Inflammatory macrophage (primary cell): ENCODE results near the gene RHAG.
"Not testable (repeated sequence)": the region's sequence is repeated elsewhere in the genome, so short reads cannot be mapped to it uniquely, and the experiment has no call there.

ENCODE experiments used
- DNase-seq, 2 donors: peaks; one replicate each; pipeline ENCODE4 v3.0.0-alpha.2; 2020 to 2022

RHAG gene

GRCh38 chr6:49635978-49636712, 494 bp downstream of the RHAG start:
- DNase-seq, result no peak

GRCh38 chr6:49635480-49635879, 1.2 kb downstream of the RHAG start:
- no peak for DNase-seq

- DNase-seq, result no peak
These were observed 1.8 kb downstream of the RHAG start for GRCh38 chr6:49634836-49635218.

- DNase-seq, result no peak
These were observed 2.4 kb downstream of the RHAG start for GRCh38 chr6:49634092-49634835.

GRCh38 chr6:49633541-49633940, 3.1 kb downstream of the RHAG start:
- DNase-seq, result no peak

- DNase-seq, result no peak
These were observed 3.9 kb downstream of the RHAG start for GRCh38 chr6:49632727-49633126.

GRCh38 chr6:49629485-49630088, 7.1 kb downstream of the RHAG start:
- not testable (repeated sequence) for DNase-seq

GRCh38 chr6:49626811-49627210, 9.8 kb downstream of the RHAG start:
- DNase-seq, result no peak

GRCh38 chr6:49618257-49618656, 18.4 kb downstream of the RHAG start:
- no peak for DNase-seq

GRCh38 chr6:49614144-49614543, 22.5 kb downstream of the RHAG start:
- not testable (repeated sequence) for DNase-seq

- DNase-seq, result no peak
These were observed 27.4 kb downstream of the RHAG start for GRCh38 chr6:49609285-49609684.

GRCh38 chr6:49608275-49608674, 28.4 kb downstream of the RHAG start:
- not testable (repeated sequence) for DNase-seq

GRCh38 chr6:49607391-49607982, 29.2 kb downstream of the RHAG start:
- no peak for DNase-seq

GRCh38 chr6:49606721-49607390, 29.8 kb downstream of the RHAG start:
- peak; percentile 75 for DNase-seq

- not testable (repeated sequence) for DNase-seq
These were observed 32.6 kb downstream of the RHAG start for GRCh38 chr6:49604080-49604479.

- DNase-seq, result not testable (repeated sequence)
These were observed 49.4 kb downstream of the RHAG start for GRCh38 chr6:49587262-49587661.

GRCh38 chr6:49582529-49582928, 54.1 kb downstream of the RHAG start:
- DNase-seq, result no peak

GRCh38 chr6:49579649-49580048, 57.0 kb downstream of the RHAG start:
- no peak for DNase-seq

- DNase-seq, result no peak
These were observed 60.0 kb downstream of the RHAG start for GRCh38 chr6:49576618-49577017.

GRCh38 chr6:49570474-49571079, 66.1 kb downstream of the RHAG start:
- DNase-seq, result no peak

GRCh38 chr6:49565855-49566254, 70.8 kb downstream of the RHAG start:
- DNase-seq, result no peak

GRCh38 chr6:49565261-49565660, 71.4 kb downstream of the RHAG start:
- DNase-seq, result no peak
